HEK293 (cell line): ENCODE data around the gene ESPL1.

ENCODE experiments used
- CTCF ChIA-PET: fragments of 350-600 bp; formaldehyde crosslinking; extraction: SDS; loops from one replicate; lab custom pipeline; 2021; ENCODE audit warnings: antibody characterized with exemption; lab: Yijun Ruan, JAX
- POLR2A ChIA-PET: fragments of 300-600 bp; formaldehyde crosslinking; extraction: SDS; loops from one replicate; lab custom pipeline; 2020; ENCODE audit warnings: antibody characterized with exemption, inconsistent platforms; lab: Yijun Ruan, JAX
- H3K27ac ChIP-seq: fragments of 200-500 bp; sonication (Bioruptor generic); 2 replicates; pipeline ENCODE4 v1.5.1; 2014; ENCODE audit warnings: low read depth, low read length, control low read depth, inconsistent platforms; ENCODE audit errors: extremely low read depth
- H3K36me3 ChIP-seq, 2 experiments: fragments of 200-500 bp in 1 of 2; sonication (Bioruptor generic) in 1 of 2; 1 replicate in 1 of 2; 2 replicates in 1 of 2; pipeline ENCODE4 v1.5.1; 2014 to 2017; ENCODE audit warnings: inconsistent platforms in 2 of 2, low read length in 2 of 2; ENCODE audit not compliant: control insufficient read depth in 2 of 2, insufficient read depth in 1 of 2
- H3K4me1 ChIP-seq: fragments of 200-500 bp; sonication (Bioruptor generic); 2 replicates; pipeline ENCODE4 v1.5.1; 2014; ENCODE audit warnings: mild to moderate bottlenecking, low read length, inconsistent platforms; ENCODE audit not compliant: control insufficient read depth, insufficient read depth
- H3K4me3 ChIP-seq: 2 replicates; pipeline ENCODE4 v1.5.1; 2011; ENCODE audit warnings: low read depth, mild to moderate bottlenecking, control low read depth, low read length, moderate library complexity
- H3K9me3 ChIP-seq: fragments of 200-500 bp; sonication (Bioruptor generic); 2 replicates; pipeline ENCODE4 v1.5.1; 2014; ENCODE audit warnings: low read depth, low read length, inconsistent platforms; ENCODE audit not compliant: control insufficient read depth, insufficient read depth
- EGR2 ChIP-seq: fragments of 450-650 bp; formaldehyde crosslinking; IDR thresholded peaks from 2 replicates; pipeline ENCODE4 v1.5.1; 2016; ENCODE audit warnings: low read depth, missing biosample characterization, missing genetic modification characterization
- GLIS1 ChIP-seq: fragments of 450-650 bp; formaldehyde crosslinking; IDR thresholded peaks from 2 replicates; pipeline ENCODE4 v1.5.1; 2016; ENCODE audit warnings: missing biosample characterization, missing genetic modification characterization
- KLF1 ChIP-seq: fragments of 450-650 bp; formaldehyde crosslinking; IDR thresholded peaks from 2 replicates; pipeline ENCODE4 v1.5.1; 2016; ENCODE audit warnings: missing biosample characterization, missing genetic modification characterization
- KLF10 ChIP-seq: fragments of 450-650 bp; IDR thresholded peaks from 2 replicates; pipeline ENCODE4 v1.5.1; 2018; ENCODE audit warnings: missing biosample characterization, mild to moderate bottlenecking, missing genetic modification characterization
- KLF16 ChIP-seq: fragments of 450-650 bp; formaldehyde crosslinking; IDR thresholded peaks from 2 replicates; pipeline ENCODE4 v1.5.1; 2017; ENCODE audit warnings: missing biosample characterization, missing genetic modification characterization
- OSR2 ChIP-seq: fragments of 450-650 bp; formaldehyde crosslinking; IDR thresholded peaks from 2 replicates; pipeline ENCODE4 v1.5.1; 2016; ENCODE audit warnings: missing biosample characterization, missing genetic modification characterization
- REPIN1 ChIP-seq: fragments of 450-650 bp; formaldehyde crosslinking; IDR thresholded peaks from 2 replicates; pipeline ENCODE4 v1.5.1; 2017; ENCODE audit warnings: missing biosample characterization, missing genetic modification characterization, low read depth
- SP2 ChIP-seq: fragments of 450-650 bp; formaldehyde crosslinking; IDR thresholded peaks from 2 replicates; pipeline ENCODE4 v1.5.1; 2016; ENCODE audit warnings: missing biosample characterization, missing genetic modification characterization
- ZBTB8A ChIP-seq: fragments of 450-650 bp; formaldehyde crosslinking; IDR thresholded peaks from 2 replicates; pipeline ENCODE4 v1.5.1; 2016; ENCODE audit warnings: missing biosample characterization, missing genetic modification characterization
- ZFHX2 ChIP-seq: fragments of 450-650 bp; formaldehyde crosslinking; conservative IDR thresholded peaks from 2 replicates; pipeline ENCODE4 v1.5.1; 2016; ENCODE audit warnings: missing biosample characterization, missing genetic modification characterization
- ZNF114 ChIP-seq: fragments of 450-650 bp; formaldehyde crosslinking; IDR thresholded peaks from 2 replicates; pipeline ENCODE4 v1.5.0; 2017; ENCODE audit warnings: missing biosample characterization, missing genetic modification characterization
- ZNF121 ChIP-seq: fragments of 450-650 bp; formaldehyde crosslinking; IDR thresholded peaks from 2 replicates; pipeline ENCODE4 v1.5.1; 2016; ENCODE audit warnings: missing biosample characterization, missing genetic modification characterization
- ZNF19 ChIP-seq: fragments of 450-650 bp; formaldehyde crosslinking; IDR thresholded peaks from 2 replicates; pipeline ENCODE4; 2016; ENCODE audit warnings: missing biosample characterization, missing genetic modification characterization, low read depth
- ZNF239 ChIP-seq: fragments of 450-650 bp; formaldehyde crosslinking; IDR thresholded peaks from 2 replicates; pipeline ENCODE4 v1.5.1; 2016; ENCODE audit warnings: missing biosample characterization, missing genetic modification characterization
- ZNF341 ChIP-seq: fragments of 450-650 bp; formaldehyde crosslinking; IDR thresholded peaks from 2 replicates; pipeline ENCODE4; 2016; ENCODE audit warnings: low read depth, missing biosample characterization, missing genetic modification characterization
- ZNF521 ChIP-seq: fragments of 450-650 bp; formaldehyde crosslinking; IDR thresholded peaks from 2 replicates; pipeline ENCODE4 v1.5.1; 2017; ENCODE audit warnings: missing biosample characterization, mild to moderate bottlenecking, missing genetic modification characterization
- ZNF830 ChIP-seq: fragments of 450-650 bp; IDR thresholded peaks from 2 replicates; pipeline ENCODE4 v1.5.0; 2018; ENCODE audit warnings: missing biosample characterization, missing genetic modification characterization, low read depth, mild to moderate bottlenecking, moderate library complexity
- TF ChIP-seq, protein P1 (sequence below): fragments of 450-650 bp; formaldehyde crosslinking; IDR thresholded peaks from 2 replicates; pipeline ENCODE4 v1.5.0; 2017; ENCODE audit warnings: missing biosample characterization, missing genetic modification characterization, borderline replicate concordance

The ESPL1 gene

DNA sequence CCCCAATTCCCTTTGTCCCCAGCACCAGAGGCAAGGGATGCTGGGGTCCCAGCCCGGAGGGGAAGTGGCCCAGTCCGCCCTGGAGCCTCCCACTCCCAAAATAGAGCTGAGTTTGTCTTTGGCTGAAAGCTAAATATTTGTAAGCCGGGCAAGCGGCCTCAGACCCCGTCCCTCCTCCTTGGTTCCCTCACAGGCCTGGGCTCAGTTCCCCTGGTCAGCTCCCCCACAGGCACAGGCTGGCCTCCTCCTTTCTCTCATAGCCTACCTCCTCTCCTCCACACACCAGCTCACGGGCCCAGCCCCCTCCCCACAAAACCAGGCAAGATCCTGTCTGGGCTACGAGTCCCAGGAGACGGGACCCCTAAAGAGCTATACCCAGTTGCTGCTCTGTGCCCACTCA lies 66.7 kb downstream of the ESPL1 start (continued):
- TF ChIP-seq ZNF19 (tag by site-specific recombination) = no peak

DNA sequence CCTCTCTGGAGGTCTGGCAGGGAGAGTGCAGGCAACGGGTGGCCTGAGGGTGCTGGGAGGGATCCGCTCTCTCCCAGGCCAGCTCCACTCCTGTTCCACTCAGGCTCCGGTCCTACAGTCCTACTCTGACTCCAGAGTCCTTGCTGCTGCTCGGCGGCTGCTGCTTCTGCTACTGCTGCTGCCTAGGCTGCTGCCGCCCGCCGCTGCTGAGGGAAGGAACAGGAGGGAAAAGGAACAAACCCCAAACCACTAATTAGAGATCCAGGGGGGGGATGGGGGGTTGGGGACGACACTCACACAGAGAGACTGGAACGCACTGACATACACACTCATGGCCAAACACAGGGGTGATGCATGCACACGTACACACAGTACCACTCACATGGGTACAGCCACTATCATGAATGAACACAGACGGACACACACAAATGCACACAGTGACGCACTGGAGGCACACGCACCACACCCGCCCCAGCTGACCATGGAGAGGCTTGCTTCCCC lies 68.1 kb downstream of the ESPL1 start, which contains the start of gene SP7:
TSS of gene SP7 (minus strand) at position 174 of the 501 bp plus-strand sequence. CDS start 708 bp downstream, outside the sequence.
- Histone ChIP-seq H3K4me3 (no peak within 1 kb of the TSS), H3K27ac (no peak within 1 kb of the TSS), H3K4me1 (no peaks in the 10 kb centered on the region), H3K9me3 (no peaks in the 10 kb centered on the region), H3K36me3 (no peaks in the 10 kb centered on the region)
- POLR2A ChIA-PET = interaction anchor here (1.0 to 1.7 kb wide), 3 partner anchors 8 to 11 kb away, joined by 3 to 8 read pairs (median 4); no protein-coding TSS in a partner anchor
- CTCF ChIA-PET = interaction anchor here (1.2 to 1.9 kb wide), 4 partner anchors 8 to 16 kb away, joined by 3 to 6 read pairs (median 5); partner anchors contain the start of gene AAAS
- peak; percentile 68; the same call in 1 of the 2 replicates for TF ChIP-seq OSR2 (tag by site-specific recombination)
- no peak for TF ChIP-seq ZNF341 (tag by site-specific recombination)
- TF ChIP-seq ZNF121 (tag by site-specific recombination) = no peak
- no peak for TF ChIP-seq ZNF114

DNA sequence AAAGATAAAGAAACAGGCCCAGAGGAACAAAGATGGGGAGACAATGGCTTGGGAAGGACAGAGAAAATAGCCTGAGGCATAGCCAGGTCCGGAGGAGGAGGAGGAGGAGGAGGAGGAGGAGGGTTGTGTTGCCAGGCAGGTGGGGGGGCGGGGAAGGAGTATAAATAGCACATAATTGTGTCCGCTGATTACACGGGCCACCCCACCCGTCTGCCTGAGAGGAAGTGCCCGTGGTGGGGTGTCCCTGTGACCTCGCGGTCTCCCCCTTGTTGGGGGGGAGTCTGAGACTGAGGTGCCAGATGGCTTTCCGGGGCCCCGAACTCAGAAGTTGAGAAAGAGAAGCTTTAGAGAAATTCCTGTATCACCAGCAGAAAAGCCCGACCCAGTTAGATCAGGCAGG lies 69.9 kb downstream of the ESPL1 start:
- ChIA-PET POLR2A (no interaction called here), CTCF (no interaction called here)
- Histone ChIP-seq H3K4me3 (no peak overlapping the region), H3K36me3 (no peaks in the 10 kb centered on the region), H3K9me3 (no peaks in the 10 kb centered on the region), H3K27ac (no peak overlapping the region), H3K4me1 (no peaks in the 10 kb centered on the region)
- TF ChIP-seq ZFHX2 = peak; percentile 70
- TF ChIP-seq, protein P1, sequence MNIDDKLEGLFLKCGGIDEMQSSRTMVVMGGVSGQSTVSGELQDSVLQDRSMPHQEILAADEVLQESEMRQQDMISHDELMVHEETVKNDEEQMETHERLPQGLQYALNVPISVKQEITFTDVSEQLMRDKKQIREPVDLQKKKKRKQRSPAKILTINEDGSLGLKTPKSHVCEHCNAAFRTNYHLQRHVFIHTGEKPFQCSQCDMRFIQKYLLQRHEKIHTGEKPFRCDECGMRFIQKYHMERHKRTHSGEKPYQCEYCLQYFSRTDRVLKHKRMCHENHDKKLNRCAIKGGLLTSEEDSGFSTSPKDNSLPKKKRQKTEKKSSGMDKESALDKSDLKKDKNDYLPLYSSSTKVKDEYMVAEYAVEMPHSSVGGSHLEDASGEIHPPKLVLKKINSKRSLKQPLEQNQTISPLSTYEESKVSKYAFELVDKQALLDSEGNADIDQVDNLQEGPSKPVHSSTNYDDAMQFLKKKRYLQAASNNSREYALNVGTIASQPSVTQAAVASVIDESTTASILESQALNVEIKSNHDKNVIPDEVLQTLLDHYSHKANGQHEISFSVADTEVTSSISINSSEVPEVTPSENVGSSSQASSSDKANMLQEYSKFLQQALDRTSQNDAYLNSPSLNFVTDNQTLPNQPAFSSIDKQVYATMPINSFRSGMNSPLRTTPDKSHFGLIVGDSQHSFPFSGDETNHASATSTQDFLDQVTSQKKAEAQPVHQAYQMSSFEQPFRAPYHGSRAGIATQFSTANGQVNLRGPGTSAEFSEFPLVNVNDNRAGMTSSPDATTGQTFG = no peak
- no peak for TF ChIP-seq REPIN1 (tag by site-specific recombination)
- TF ChIP-seq ZNF521 (tag by site-specific recombination) = no peak
- TF ChIP-seq KLF16 = no peak
- TF ChIP-seq KLF10 (tag by site-specific recombination) = no peak
- TF ChIP-seq EGR2 = peak; percentile 88
- TF ChIP-seq ZBTB8A = no peak

DNA sequence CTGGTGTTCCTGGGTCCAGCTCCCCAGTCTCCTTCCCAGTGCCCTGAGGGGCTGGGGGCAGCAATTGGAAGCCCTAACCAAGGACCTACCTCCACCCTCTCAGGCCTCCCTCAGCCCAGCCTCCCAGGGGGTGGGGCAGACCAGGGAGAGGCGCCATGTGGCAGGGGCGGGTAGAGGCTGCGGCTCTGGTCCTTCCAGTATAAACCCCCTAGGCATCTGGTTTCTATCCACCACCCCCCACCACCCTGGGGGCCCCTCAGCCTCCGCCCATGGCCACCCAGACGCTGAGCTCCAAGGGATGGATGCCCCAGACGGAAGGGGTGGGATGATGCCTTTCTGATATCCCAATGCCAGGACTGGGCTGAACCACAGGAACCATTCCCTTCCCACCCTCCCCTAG lies 70.8 kb downstream of the ESPL1 start:
- no peak overlapping the region for H3K4me3 ChIP-seq
- no peak overlapping the region for H3K27ac ChIP-seq
- ChIA-PET CTCF (interaction anchor here (0.8 kb wide), 1 partner anchor 8 kb away, joined by 3 read pairs; no protein-coding TSS in a partner anchor), POLR2A (no interaction called here)
- H3K36me3 ChIP-seq = no peaks in the 10 kb centered on the region
- TF ChIP-seq KLF1 (tag by site-specific recombination) (0 out of 2 replicates have a peak, but pooled peaks have one; percentile 41), GLIS1 (tag by site-specific recombination) (peak; percentile 26; the same call in 1 of the 2 replicates), ZNF830 (no peak), SP2 (tag by site-specific recombination) (peak; percentile 11; the same call in 1 of the 2 replicates), ZNF239 (no peak)
- TF ChIP-seq, all 188 proteins: peak for 3
- H3K4me1 ChIP-seq = no peaks in the 10 kb centered on the region
- no peaks in the 10 kb centered on the region for H3K9me3 ChIP-seq
